ENCODE measurements around the gene AIFM3. TPM values are rescaled to one million over a fixed set of nuclear protein-coding genes. Genes with fewer than 3 reads are reported as not detected.

The AIFM3 gene
- total RNA-seq, 4 donors from 2014 or later, result 0.15 to 3.7 (median 2.0) TPM; not detected in 1

GRCh38 chr22:21022507-21022906, 55.5 kb downstream of the AIFM3 start:
- DNase-seq (ENCODE audit: low spot score in 2 of 2), result no peak

GRCh38 chr22:21022955-21023614, 56.0 kb downstream of the AIFM3 start:
- no peak for DNase-seq (ENCODE audit: low spot score in 2 of 2)
- intact Hi-C loops (cut with DNase I; ENCODE audit: low total_unique reads), result no loop called here
- WGBS, 2 donors, result 75 to 82% methylated on average over 13 of the region's 13 CpGs
- TF ChIP-seq CTCF (IDR thresholded peaks at IDR 0.05), result no peak
- no peak overlapping the region for H3K4me3 ChIP-seq (ENCODE audit: low read depth, poor library complexity, severe bottlenecking)

More at GRCh38 chr22:21022507-21022906, 55.5 kb downstream of the AIFM3 start:
- intact Hi-C loops (cut with DNase I; ENCODE audit: low total_unique reads), result no loop called here
- TF ChIP-seq CTCF (IDR thresholded peaks at IDR 0.05), result no peak
- no peak for TF ChIP-seq POLR2A (IDR thresholded peaks at IDR 0.05)
- 67 to 78% methylated on average over 10 of the region's 10 CpGs for WGBS, 2 donors
- H3K4me3 ChIP-seq (ENCODE audit: low read depth, poor library complexity, severe bottlenecking), result no peak overlapping the region

DNA sequence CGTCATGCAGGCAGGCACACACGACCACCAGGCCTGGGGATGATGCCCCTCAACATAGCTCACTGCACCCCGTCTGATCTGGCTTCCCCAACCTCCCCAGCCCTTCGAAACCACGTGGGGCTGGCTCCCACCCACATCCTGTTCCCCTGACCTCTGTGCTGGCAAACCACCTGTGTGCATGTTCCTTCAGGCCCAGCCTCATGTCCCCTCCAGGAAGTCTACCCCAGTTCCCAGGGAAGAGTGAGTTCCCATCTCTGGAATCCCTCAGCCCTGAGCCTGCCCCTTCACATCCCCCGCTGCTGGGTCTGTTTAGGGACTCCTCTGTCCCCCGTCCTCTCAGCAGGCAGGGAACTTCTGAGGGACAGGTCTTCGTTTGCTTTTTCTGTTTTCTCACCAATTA, 58.2 kb downstream of the AIFM3 start:
- intact Hi-C loops (cut with DNase I; ENCODE audit: low total_unique reads), result loop anchor here (5.0 kb wide), 1 partner anchor 1687 kb away; no protein-coding TSS in a partner anchor
- 52 to 54% methylated on average over 8 of the region's 8 CpGs for WGBS, 2 donors
- DNase-seq (ENCODE audit: low spot score in 2 of 2), result no peak
- TF ChIP-seq POLR2A (IDR thresholded peaks at IDR 0.05) (no peak), CTCF (IDR thresholded peaks at IDR 0.05) (no peak)
- H3K4me3 ChIP-seq (ENCODE audit: low read depth, poor library complexity, severe bottlenecking), result no peak overlapping the region

GRCh38 chr22:21025763-21026755, 59.0 kb downstream of the AIFM3 start:
- WGBS, 2 donors, result 75 to 79% methylated on average over 14 to 22 of the region's 27 CpGs
- TF ChIP-seq POLR2A (IDR thresholded peaks at IDR 0.05) (no peak), CTCF (IDR thresholded peaks at IDR 0.05) (no peak)
- no peak for DNase-seq (ENCODE audit: low spot score in 2 of 2)
- no peak overlapping the region for H3K4me3 ChIP-seq (ENCODE audit: low read depth, poor library complexity, severe bottlenecking)
- intact Hi-C loops (cut with DNase I; ENCODE audit: low total_unique reads), result loop anchor here (5.0 kb wide), 1 partner anchor 1686 kb away; no protein-coding TSS in a partner anchor

DNA sequence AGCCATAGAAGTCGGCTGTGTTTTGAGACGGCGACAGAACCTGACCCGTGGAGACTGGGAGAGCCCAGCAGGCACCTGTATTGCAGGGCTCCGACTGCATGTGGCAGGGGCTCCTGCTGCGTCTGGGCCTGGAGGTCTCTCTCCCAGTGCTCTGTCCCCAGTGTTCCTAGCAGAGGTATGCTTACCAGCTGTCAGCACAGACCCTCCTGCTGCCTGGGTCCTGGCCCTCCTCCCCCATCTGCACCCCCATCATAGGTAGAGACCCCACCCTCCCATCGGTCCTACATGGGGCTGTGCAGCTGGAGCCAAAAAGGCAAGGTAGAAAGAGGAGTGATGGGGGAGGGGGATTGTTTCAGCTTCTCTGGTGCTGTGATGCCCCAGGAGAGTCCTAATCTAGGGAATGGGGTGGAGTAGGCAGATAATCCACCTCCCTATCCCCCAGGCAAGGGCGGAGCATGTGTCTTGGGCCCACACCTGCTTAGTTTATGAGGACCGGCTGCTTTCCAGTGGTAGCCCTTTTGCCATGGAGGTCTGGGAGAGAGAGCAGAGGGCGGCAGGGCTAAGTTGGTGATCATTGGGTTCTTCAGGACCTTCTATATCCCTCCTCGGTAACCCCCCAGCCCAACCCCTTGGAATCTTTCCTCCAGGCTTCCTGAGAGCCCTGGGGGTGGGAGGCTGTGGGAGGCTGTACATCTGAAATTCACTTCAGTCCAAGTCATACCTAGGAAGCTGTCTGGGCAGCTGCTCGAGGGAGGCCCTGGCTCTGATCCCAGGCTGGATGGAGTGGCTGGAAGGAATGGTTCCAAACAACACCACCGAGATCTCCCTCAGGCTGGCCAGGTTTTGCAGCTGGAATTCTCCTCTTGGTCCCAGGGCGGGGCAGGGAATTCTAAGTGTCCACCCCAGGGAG, 60.0 kb downstream of the AIFM3 start:
- TF ChIP-seq CTCF (IDR thresholded peaks at IDR 0.05) (no peak), POLR2A (IDR thresholded peaks at IDR 0.05) (no peak)
- DNase-seq (ENCODE audit: low spot score in 2 of 2), result no peak
- intact Hi-C loops (cut with DNase I; ENCODE audit: low total_unique reads), result loop anchor here (5.0 kb wide), 1 partner anchor 1685 kb away; no protein-coding TSS in a partner anchor
- no peak overlapping the region for H3K4me3 ChIP-seq (ENCODE audit: low read depth, poor library complexity, severe bottlenecking)
- 62 to 68% methylated on average over 14 of the region's 14 CpGs for WGBS, 2 donors

All from lower leg skin (tissue), 4 donors.